ENCODE data around the gene MYO7B. TPM values are rescaled to one million over a fixed set of nuclear protein-coding genes. Genes with fewer than 3 reads are reported as not detected.

Gene MYO7B
- total RNA-seq, 1 donor from 2014 or later: 0.07 TPM

DNA sequence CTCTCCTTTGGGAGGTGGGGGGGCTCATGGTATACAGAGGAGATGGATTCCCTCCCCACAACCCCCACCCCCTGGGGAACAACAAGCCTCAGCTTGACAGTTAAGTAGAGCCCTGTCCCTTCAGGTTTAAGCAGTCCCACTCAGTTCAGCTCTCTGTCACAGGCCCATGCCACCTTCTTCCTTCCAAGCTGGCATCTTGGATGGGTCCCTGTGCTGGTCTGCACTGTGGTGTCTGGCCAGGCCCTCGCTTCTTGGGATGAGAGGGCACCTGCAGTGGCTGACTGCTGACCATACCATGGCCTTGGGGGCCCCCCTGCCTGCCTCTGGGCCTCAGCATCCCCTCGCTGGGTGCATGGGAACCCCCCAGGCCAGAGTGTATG, 90.1 kb downstream of the MYO7B start:
- H3K4me3 Mint-ChIP-seq: no peak overlapping the region
- no peaks in the 10 kb centered on the region for H3K4me1 Mint-ChIP-seq
- no peak overlapping the region for H3K27ac Mint-ChIP-seq
- no peaks in the 10 kb centered on the region for H3K27me3 Mint-ChIP-seq
- intact Hi-C loops (cut with micrococcal nuclease): no loop called here
- DNase-seq: no peak
- H3K36me3 Mint-ChIP-seq (ENCODE audit: low read depth): no peaks in the 10 kb centered on the region
- H3K9me3 Mint-ChIP-seq: no peaks in the 10 kb centered on the region

- Mint-ChIP-seq H3K4me3 (no peak overlapping the region), H3K27ac (no peak overlapping the region), H3K27me3 (no peaks in the 10 kb centered on the region), H3K36me3 (ENCODE audit: low read depth) (no peaks in the 10 kb centered on the region), H3K4me1 (no peaks in the 10 kb centered on the region), H3K9me3 (no peaks in the 10 kb centered on the region)
- DNase-seq: no peak
- intact Hi-C loops (cut with micrococcal nuclease): no loop called here
Observed at GRCh38 chr2:127626175-127626574, 90.7 kb downstream of the MYO7B start.

- H3K4me3 Mint-ChIP-seq: no peak overlapping the region
- H3K4me1 Mint-ChIP-seq: no peaks in the 10 kb centered on the region
- DNase-seq: no peak
- no peaks in the 10 kb centered on the region for H3K36me3 Mint-ChIP-seq (ENCODE audit: low read depth)
- no peak overlapping the region for H3K27ac Mint-ChIP-seq
- no peaks in the 10 kb centered on the region for H3K9me3 Mint-ChIP-seq
- intact Hi-C loops (cut with micrococcal nuclease): no loop called here
- no peaks in the 10 kb centered on the region for H3K27me3 Mint-ChIP-seq
Observed at GRCh38 chr2:127626917-127627739, 91.6 kb downstream of the MYO7B start.

GRCh38 chr2:127627740-127628571, 92.5 kb downstream of the MYO7B start:
- DNase-seq: no peak
- Mint-ChIP-seq H3K36me3 (ENCODE audit: low read depth) (no peaks in the 10 kb centered on the region), H3K27ac (no peak overlapping the region), H3K4me1 (no peaks in the 10 kb centered on the region), H3K4me3 (no peak overlapping the region), H3K9me3 (no peaks in the 10 kb centered on the region), H3K27me3 (no peaks in the 10 kb centered on the region)
- intact Hi-C loops (cut with micrococcal nuclease): no loop called here

DNA sequence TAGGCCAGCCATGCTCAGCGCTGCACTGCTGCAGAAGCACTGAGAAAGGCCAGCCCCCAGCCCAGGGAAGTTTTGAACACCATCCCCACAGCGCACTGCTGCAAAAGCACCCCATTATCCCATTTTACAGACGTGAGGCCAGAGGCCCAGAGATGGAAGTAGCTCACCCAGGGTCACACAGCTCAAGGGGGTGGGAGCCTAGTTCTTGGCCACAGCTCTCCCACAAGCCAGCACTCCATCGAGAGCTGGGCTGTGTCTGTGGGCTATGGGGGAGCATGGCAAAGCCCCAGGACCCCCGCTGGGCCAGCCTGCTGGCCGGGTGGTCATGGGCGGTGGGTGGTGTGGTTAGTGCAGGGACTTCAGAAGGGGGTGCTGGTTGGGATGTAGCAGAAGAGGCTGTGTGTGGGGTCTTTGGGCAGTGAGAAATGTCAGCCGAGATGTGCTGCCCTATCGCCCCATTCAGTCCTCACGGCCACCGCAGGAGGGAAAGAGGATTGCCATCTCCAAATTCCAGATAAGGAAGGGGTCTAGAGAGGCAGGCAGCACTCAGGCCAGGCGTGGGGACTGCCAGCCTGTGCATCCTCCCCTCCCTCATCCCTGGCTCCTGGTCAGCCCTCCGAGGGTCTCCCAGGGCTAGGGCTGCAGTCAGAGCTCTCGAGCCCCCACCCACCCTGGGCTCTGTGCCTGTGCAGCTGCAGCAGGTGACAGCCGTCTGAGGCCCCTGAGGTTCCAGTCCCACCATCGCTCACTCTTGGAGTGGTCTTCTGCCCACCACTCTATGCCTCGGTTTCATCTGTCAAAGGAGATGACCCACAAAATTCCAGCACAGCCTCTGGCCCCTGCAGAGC, 93.5 kb downstream of the MYO7B start:
- Mint-ChIP-seq H3K36me3 (ENCODE audit: low read depth) (no peaks in the 10 kb centered on the region), H3K27ac (no peak overlapping the region), H3K4me3 (no peak overlapping the region), H3K4me1 (peaks cover 4% of the 10 kb centered on the region), H3K27me3 (no peaks in the 10 kb centered on the region), H3K9me3 (no peaks in the 10 kb centered on the region)
- no peak for DNase-seq
- intact Hi-C loops (cut with micrococcal nuclease): no loop called here

GRCh38 chr2:127629637-127630036, 94.2 kb downstream of the MYO7B start:
- DNase-seq: no peak
- intact Hi-C loops (cut with micrococcal nuclease): no loop called here
- no peak overlapping the region for H3K4me3 Mint-ChIP-seq
- H3K4me1 Mint-ChIP-seq: peaks cover 4% of the 10 kb centered on the region
- H3K9me3 Mint-ChIP-seq: no peaks in the 10 kb centered on the region
- H3K27ac Mint-ChIP-seq: no peak overlapping the region
- H3K27me3 Mint-ChIP-seq: no peaks in the 10 kb centered on the region
- H3K36me3 Mint-ChIP-seq (ENCODE audit: low read depth): no peaks in the 10 kb centered on the region

GRCh38 chr2:127630096-127630863, 94.8 kb downstream of the MYO7B start:
- Mint-ChIP-seq H3K36me3 (ENCODE audit: low read depth) (no peaks in the 10 kb centered on the region), H3K9me3 (no peaks in the 10 kb centered on the region), H3K27ac (no peak overlapping the region), H3K4me1 (peaks cover 4% of the 10 kb centered on the region), H3K4me3 (no peak overlapping the region), H3K27me3 (no peaks in the 10 kb centered on the region)
- intact Hi-C loops (cut with micrococcal nuclease): no loop called here
- no peak for DNase-seq

GRCh38 chr2:127630864-127631540, 95.5 kb downstream of the MYO7B start:
- Mint-ChIP-seq H3K4me1 (peaks cover 4% of the 10 kb centered on the region), H3K36me3 (ENCODE audit: low read depth) (no peaks in the 10 kb centered on the region), H3K27ac (no peak overlapping the region), H3K27me3 (no peaks in the 10 kb centered on the region), H3K9me3 (no peaks in the 10 kb centered on the region), H3K4me3 (no peak overlapping the region)
- DNase-seq: no peak
- intact Hi-C loops (cut with micrococcal nuclease): no loop called here

- intact Hi-C loops (cut with micrococcal nuclease): no loop called here
- Mint-ChIP-seq H3K27ac (no peak overlapping the region), H3K4me1 (peaks cover 4% of the 10 kb centered on the region), H3K27me3 (no peaks in the 10 kb centered on the region), H3K4me3 (no peak overlapping the region), H3K9me3 (no peaks in the 10 kb centered on the region), H3K36me3 (ENCODE audit: low read depth) (no peaks in the 10 kb centered on the region)
- no peak for DNase-seq
Observed at GRCh38 chr2:127631541-127631996, 96.1 kb downstream of the MYO7B start.

GRCh38 chr2:127631997-127632581, 96.6 kb downstream of the MYO7B start:
- H3K4me3 Mint-ChIP-seq: no peak overlapping the region
- intact Hi-C loops (cut with micrococcal nuclease): no loop called here
- H3K36me3 Mint-ChIP-seq (ENCODE audit: low read depth): no peaks in the 10 kb centered on the region
- H3K9me3 Mint-ChIP-seq: no peaks in the 10 kb centered on the region
- no peaks in the 10 kb centered on the region for H3K27me3 Mint-ChIP-seq
- H3K4me1 Mint-ChIP-seq: peaks cover 5% of the 10 kb centered on the region
- no peak for DNase-seq
- no peak overlapping the region for H3K27ac Mint-ChIP-seq

GRCh38 chr2:127632592-127633489, 97.4 kb downstream of the MYO7B start:
- Mint-ChIP-seq H3K27me3 (no peaks in the 10 kb centered on the region), H3K27ac (no peak overlapping the region), H3K36me3 (ENCODE audit: low read depth) (no peaks in the 10 kb centered on the region), H3K9me3 (no peaks in the 10 kb centered on the region), H3K4me3 (no peak overlapping the region), H3K4me1 (peaks cover 7% of the 10 kb centered on the region)
- no peak for DNase-seq
- intact Hi-C loops (cut with micrococcal nuclease): no loop called here

DNA sequence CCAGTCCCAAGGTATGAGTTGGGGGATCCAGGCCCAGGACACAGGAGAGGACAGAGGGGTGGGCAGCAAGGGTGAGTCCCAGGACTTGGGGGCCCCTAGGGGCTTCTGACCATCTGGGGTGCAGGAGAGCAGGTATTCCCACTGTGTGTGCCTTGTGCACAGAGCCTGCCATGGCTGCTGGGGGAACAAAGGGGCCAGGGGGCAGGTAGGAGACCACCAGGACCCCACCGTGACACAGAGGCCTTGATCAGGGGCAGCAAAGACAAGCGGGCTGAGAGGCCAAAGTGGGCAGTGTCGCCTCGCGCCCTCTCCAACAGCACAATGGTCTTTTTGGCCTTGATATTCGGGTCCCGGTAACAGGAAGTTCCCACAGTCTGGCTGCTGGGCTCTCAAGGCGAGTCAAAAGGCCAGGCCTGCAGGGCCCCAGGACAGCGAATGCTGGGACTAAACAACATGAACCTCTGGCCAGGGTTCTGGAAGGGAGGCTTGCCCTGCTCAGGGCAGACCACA, 98.1 kb downstream of the MYO7B start:
- peaks cover 11% of the 10 kb centered on the region for H3K4me1 Mint-ChIP-seq
- no peaks in the 10 kb centered on the region for H3K9me3 Mint-ChIP-seq
- no peak overlapping the region for H3K27ac Mint-ChIP-seq
- no peak for DNase-seq
- intact Hi-C loops (cut with micrococcal nuclease): no loop called here
- no peaks in the 10 kb centered on the region for H3K36me3 Mint-ChIP-seq (ENCODE audit: low read depth)
- H3K4me3 Mint-ChIP-seq: no peak overlapping the region
- H3K27me3 Mint-ChIP-seq: no peaks in the 10 kb centered on the region
